Activated CD4-positive, alpha-beta memory T cell treated with anti-CD3 and anti-CD28 coated beads for 36 hours (primary cell): ENCODE data around the gene SMYD3. TPM values are rescaled to one million over a fixed set of nuclear protein-coding genes. Genes with fewer than 3 reads are reported as not detected.

Experiments
- CTCF ChIA-PET: fragments of 350-600 bp; sonication (Branson Sonifier 250); formaldehyde crosslinking; loops from one replicate; lab custom pipeline; 2021; ENCODE audit warnings: antibody characterized with exemption, inconsistent platforms; lab: Charles Lee
- POLR2A ChIA-PET: fragments of 350-600 bp; sonication (Branson Sonifier 250); formaldehyde crosslinking; loops from one replicate; lab custom pipeline; 2021; ENCODE audit warnings: antibody characterized with exemption; lab: Charles Lee
- DNase-seq: peaks from one replicate; pipeline ENCODE4 v3.0.0-alpha.2; 2020
- H3K27ac Mint-ChIP-seq: one replicate; pipeline ENCODE4 v1.8.0; 2021; ENCODE audit warnings: mixed read lengths
- H3K27me3 Mint-ChIP-seq: one replicate; pipeline ENCODE4 v1.8.0; 2021; ENCODE audit warnings: mixed read lengths
- H3K36me3 Mint-ChIP-seq: one replicate; pipeline ENCODE4 v1.8.0; 2021; ENCODE audit warnings: mixed read lengths
- H3K4me1 Mint-ChIP-seq: one replicate; pipeline ENCODE4 v1.8.0; 2021; ENCODE audit warnings: low read depth, mixed read lengths
- H3K4me3 Mint-ChIP-seq: one replicate; pipeline ENCODE4 v1.8.0; 2021; ENCODE audit warnings: mild to moderate bottlenecking, mixed read lengths
- H3K9me3 Mint-ChIP-seq: one replicate; pipeline ENCODE4 v1.8.0; 2021; ENCODE audit warnings: mixed read lengths
- intact Hi-C: fragments of 100-400 bp; cut with micrococcal nuclease; formaldehyde crosslinking; loops from one replicate; pipeline ENCODE4 v1.15.1; 2023
- total RNA-seq, 2 experiments: library from RNA; stranded (reverse); gene quantifications; one replicate each; pipeline ENCODE4 v1.2.3, GENCODE V29; 2021

Gene SMYD3
- total RNA-seq, 2 experiments from 2014 or later: 16.6 to 20.2 TPM

GRCh38 chr1:245853291-245853690, 653.8 kb downstream of the SMYD3 start:
- ChIA-PET CTCF (no interaction called here), POLR2A (no interaction called here)
- no peak overlapping the region for H3K27ac Mint-ChIP-seq
- no peaks in the 10 kb centered on the region for H3K27me3 Mint-ChIP-seq
- peaks cover 41% of the 10 kb centered on the region for H3K36me3 Mint-ChIP-seq
- no peak for DNase-seq
- intact Hi-C loops: no loop called here
- H3K9me3 Mint-ChIP-seq: peaks cover 9% of the 10 kb centered on the region
- no peaks in the 10 kb centered on the region for H3K4me1 Mint-ChIP-seq
- H3K4me3 Mint-ChIP-seq: no peak overlapping the region

- ChIA-PET CTCF (no interaction called here), POLR2A (interaction anchor here (0.9 kb wide), 1 partner anchor 9 kb away, joined by 4 read pairs; no protein-coding TSS in a partner anchor)
These were observed 664.0 kb downstream of the SMYD3 start for GRCh38 chr1:245843101-245843500.

GRCh38 chr1:245842106-245842505, 665.0 kb downstream of the SMYD3 start:
- H3K27me3 Mint-ChIP-seq: no peaks in the 10 kb centered on the region
- no peaks in the 10 kb centered on the region for H3K4me1 Mint-ChIP-seq
- peaks cover 1% of the 10 kb centered on the region for H3K36me3 Mint-ChIP-seq
- no peak for DNase-seq
- no peaks in the 10 kb centered on the region for H3K9me3 Mint-ChIP-seq
- ChIA-PET POLR2A (no interaction called here), CTCF (interaction anchor here (0.8 kb wide), 1 partner anchor 162 kb away, joined by 3 read pairs; no protein-coding TSS in a partner anchor)
- no peak overlapping the region for H3K4me3 Mint-ChIP-seq
- intact Hi-C loops: no loop called here
- H3K27ac Mint-ChIP-seq: no peak overlapping the region

More at GRCh38 chr1:245843101-245843500, 664.0 kb downstream of the SMYD3 start:
- Mint-ChIP-seq H3K4me1 (no peaks in the 10 kb centered on the region), H3K27ac (no peak overlapping the region), H3K9me3 (no peaks in the 10 kb centered on the region), H3K36me3 (no peaks in the 10 kb centered on the region), H3K4me3 (no peak overlapping the region), H3K27me3 (no peaks in the 10 kb centered on the region)
- DNase-seq: no peak
- intact Hi-C loops: no loop called here

GRCh38 chr1:245840971-245841370, 666.1 kb downstream of the SMYD3 start:
- intact Hi-C loops: no loop called here

GRCh38 chr1:245837718-245838117, 669.4 kb downstream of the SMYD3 start:
- no peak for DNase-seq
- intact Hi-C loops: no loop called here
- Mint-ChIP-seq H3K36me3 (peaks cover 7% of the 10 kb centered on the region), H3K9me3 (no peaks in the 10 kb centered on the region), H3K27me3 (no peaks in the 10 kb centered on the region), H3K4me3 (no peak overlapping the region), H3K27ac (no peak overlapping the region), H3K4me1 (no peaks in the 10 kb centered on the region)
- ChIA-PET POLR2A (no interaction called here), CTCF (no interaction called here)

More at GRCh38 chr1:245840971-245841370, 666.1 kb downstream of the SMYD3 start:
- ChIA-PET POLR2A (no interaction called here), CTCF (no interaction called here)
- Mint-ChIP-seq H3K27me3 (no peaks in the 10 kb centered on the region), H3K36me3 (peaks cover 1% of the 10 kb centered on the region), H3K4me3 (no peak overlapping the region), H3K9me3 (no peaks in the 10 kb centered on the region), H3K4me1 (no peaks in the 10 kb centered on the region), H3K27ac (no peak overlapping the region)
- DNase-seq: no peak

GRCh38 chr1:245835386-245835785, 671.7 kb downstream of the SMYD3 start:
- no peaks in the 10 kb centered on the region for H3K27me3 Mint-ChIP-seq
- ChIA-PET CTCF (no interaction called here), POLR2A (no interaction called here)
- no peaks in the 10 kb centered on the region for H3K4me1 Mint-ChIP-seq
- no peak for DNase-seq
- H3K27ac Mint-ChIP-seq: no peak overlapping the region
- peaks cover 12% of the 10 kb centered on the region for H3K36me3 Mint-ChIP-seq
- H3K4me3 Mint-ChIP-seq: no peak overlapping the region
- H3K9me3 Mint-ChIP-seq: peaks cover 3% of the 10 kb centered on the region
- intact Hi-C loops: no loop called here

GRCh38 chr1:245834002-245834401, 673.1 kb downstream of the SMYD3 start:
- no peaks in the 10 kb centered on the region for H3K4me1 Mint-ChIP-seq
- POLR2A ChIA-PET: no interaction called here
- no peak for DNase-seq
- no peak overlapping the region for H3K4me3 Mint-ChIP-seq
- peaks cover 5% of the 10 kb centered on the region for H3K9me3 Mint-ChIP-seq
- no peaks in the 10 kb centered on the region for H3K27me3 Mint-ChIP-seq
- intact Hi-C loops: no loop called here
- H3K36me3 Mint-ChIP-seq: peaks cover 12% of the 10 kb centered on the region
- CTCF ChIA-PET: no interaction called here
- H3K27ac Mint-ChIP-seq: no peak overlapping the region

GRCh38 chr1:245832771-245833527, 674.1 kb downstream of the SMYD3 start:
- ChIA-PET CTCF (no interaction called here), POLR2A (no interaction called here)
- H3K4me3 Mint-ChIP-seq: no peak overlapping the region
- no peak for DNase-seq
- no peaks in the 10 kb centered on the region for H3K27me3 Mint-ChIP-seq
- H3K36me3 Mint-ChIP-seq: peaks cover 12% of the 10 kb centered on the region
- intact Hi-C loops: no loop called here
- no peaks in the 10 kb centered on the region for H3K4me1 Mint-ChIP-seq
- H3K9me3 Mint-ChIP-seq: peaks cover 5% of the 10 kb centered on the region
- no peak overlapping the region for H3K27ac Mint-ChIP-seq

- H3K27me3 Mint-ChIP-seq: no peaks in the 10 kb centered on the region
- no peaks in the 10 kb centered on the region for H3K4me1 Mint-ChIP-seq
- peaks cover 8% of the 10 kb centered on the region for H3K9me3 Mint-ChIP-seq
- CTCF ChIA-PET: no interaction called here
- DNase-seq: no peak
- intact Hi-C loops: no loop called here
- no peak overlapping the region for H3K27ac Mint-ChIP-seq
- peaks cover 16% of the 10 kb centered on the region for H3K36me3 Mint-ChIP-seq
- no peak overlapping the region for H3K4me3 Mint-ChIP-seq
- POLR2A ChIA-PET: no interaction called here
These were observed 675.6 kb downstream of the SMYD3 start for GRCh38 chr1:245831518-245831917.

- H3K4me1 Mint-ChIP-seq: no peaks in the 10 kb centered on the region
- ChIA-PET POLR2A (no interaction called here), CTCF (no interaction called here)
- peaks cover 16% of the 10 kb centered on the region for H3K9me3 Mint-ChIP-seq
- H3K27ac Mint-ChIP-seq: no peak overlapping the region
- no peak for DNase-seq
- H3K4me3 Mint-ChIP-seq: no peak overlapping the region
- peaks cover 21% of the 10 kb centered on the region for H3K36me3 Mint-ChIP-seq
- intact Hi-C loops: no loop called here
- H3K27me3 Mint-ChIP-seq: no peaks in the 10 kb centered on the region
These were observed 677.3 kb downstream of the SMYD3 start for GRCh38 chr1:245829826-245830225.

- no peak for DNase-seq
- Mint-ChIP-seq H3K9me3 (peaks cover 17% of the 10 kb centered on the region), H3K27me3 (no peaks in the 10 kb centered on the region), H3K27ac (no peak overlapping the region), H3K4me1 (no peaks in the 10 kb centered on the region), H3K4me3 (no peak overlapping the region), H3K36me3 (peaks cover 19% of the 10 kb centered on the region)
- ChIA-PET POLR2A (no interaction called here), CTCF (no interaction called here)
- intact Hi-C loops: no loop called here
These were observed 677.9 kb downstream of the SMYD3 start for GRCh38 chr1:245829194-245829593.

GRCh38 chr1:245827301-245827700, 679.8 kb downstream of the SMYD3 start:
- peaks cover 35% of the 10 kb centered on the region for H3K9me3 Mint-ChIP-seq
- no peak overlapping the region for H3K4me3 Mint-ChIP-seq
- H3K4me1 Mint-ChIP-seq: no peaks in the 10 kb centered on the region
- no peak overlapping the region for H3K27ac Mint-ChIP-seq
- no peaks in the 10 kb centered on the region for H3K27me3 Mint-ChIP-seq
- H3K36me3 Mint-ChIP-seq: peaks cover 30% of the 10 kb centered on the region
- POLR2A ChIA-PET: no interaction called here
- intact Hi-C loops: no loop called here
- CTCF ChIA-PET: no interaction called here
- DNase-seq: no peak
